Endodermal cell (in vitro differentiated cells): ENCODE results near the gene ZFAND2B. TPM values are rescaled to one million over a fixed set of nuclear protein-coding genes. Genes with fewer than 3 reads are reported as not detected.
A peak's percentile ranks its signal among the peaks of the same experiment; 100 is the strongest.

Experiments used
- DNase-seq: peaks from one replicate; pipeline ENCODE4 v3.0.0-alpha.2; 2017
- H3K27ac ChIP-seq: 2 replicates; pipeline ENCODE4 v1.5.1; 2013; ENCODE audit warnings: mild to moderate bottlenecking, low read depth, low read length, moderate library complexity
- H3K27me3 ChIP-seq: 2 replicates; pipeline ENCODE4 v1.6.1; 2013; ENCODE audit warnings: mild to moderate bottlenecking, low read length, moderate library complexity; ENCODE audit not compliant: insufficient read depth, control insufficient read depth, poor library complexity, severe bottlenecking
- H3K36me3 ChIP-seq: 2 replicates; pipeline ENCODE4 v1.7.0; 2013; ENCODE audit warnings: mild to moderate bottlenecking, low read length, moderate library complexity; ENCODE audit not compliant: control insufficient read depth, insufficient read depth
- H3K4me1 ChIP-seq: one replicate; pipeline ENCODE4 v1.7.0; 2013; ENCODE audit warnings: low read length; ENCODE audit not compliant: control insufficient read depth, insufficient read depth
- H3K4me3 ChIP-seq: 2 replicates; pipeline ENCODE4 v1.5.1; 2013; ENCODE audit warnings: mild to moderate bottlenecking, low read length, moderate library complexity
- H3K9ac ChIP-seq: 2 replicates; pipeline ENCODE4 v1.6.1; 2013; ENCODE audit warnings: mild to moderate bottlenecking, low read length, moderate library complexity; ENCODE audit not compliant: poor library complexity, severe bottlenecking; ENCODE audit errors: extremely low read depth
- H3K9me3 ChIP-seq: 2 replicates; pipeline ENCODE4 v1.6.1; 2013; ENCODE audit warnings: mild to moderate bottlenecking, low read length, moderate library complexity; ENCODE audit not compliant: control insufficient read depth
- H3K27ac Mint-ChIP-seq: 2 replicates; pipeline ENCODE4 v1.8.0; 2020; ENCODE audit warnings: mixed read lengths
- H3K27me3 Mint-ChIP-seq: 2 replicates; pipeline ENCODE4 v1.8.0; 2021; ENCODE audit warnings: mild to moderate bottlenecking, mixed read lengths; ENCODE audit not compliant: insufficient read depth
- H3K36me3 Mint-ChIP-seq: 2 replicates; pipeline ENCODE4 v1.8.0; 2020; ENCODE audit warnings: low read depth, mixed read lengths
- H3K4me1 Mint-ChIP-seq: 2 replicates; pipeline ENCODE4 v1.8.0; 2020; ENCODE audit warnings: mixed read lengths
- H3K4me3 Mint-ChIP-seq: 2 replicates; pipeline ENCODE4 v1.8.0; 2020; ENCODE audit warnings: mild to moderate bottlenecking, moderate library complexity, mixed read lengths
- H3K9me3 Mint-ChIP-seq: 2 replicates; pipeline ENCODE4 v1.8.0; 2020; ENCODE audit warnings: mild to moderate bottlenecking, mixed read lengths
- WGBS, 2 experiments: methylation state at CpG; one replicate each; pipeline versions ENCODE4 v1.1.5 to v1.1.7; 2013; ENCODE audit warnings: missing lambda C conversion rate in 2 of 2, mixed read lengths in 1 of 2; ENCODE audit not compliant: insufficient coverage in 1 of 2, insufficient read length in 1 of 2; 5-methylcytosine and 5-hydroxymethylcytosine counted together
- total RNA-seq, 2 donors: library from RNA; stranded (reverse); fragmentation: NEBNext Ultra II Directional in 1 of 2; extraction: Animal tissue kit (Norgen Biotek cat#: 25700) in 1 of 2; gene quantifications; 2 replicates in 1 of 2; 3 replicates in 1 of 2; pipeline ENCODE4 v1.2.1, GENCODE V29; 2021
- TF ChIP-seq, protein P1 (sequence below): fragments of 200-600 bp; sonication (generic); conservative IDR thresholded peaks from 2 replicates; pipeline ENCODE4 v1.5.0; 2021; ENCODE audit warnings: antibody characterized with exemption, mild to moderate bottlenecking

Gene ZFAND2B
- total RNA-seq, 2 donors from 2014 or later = 21.7 to 22.5 TPM

DNA sequence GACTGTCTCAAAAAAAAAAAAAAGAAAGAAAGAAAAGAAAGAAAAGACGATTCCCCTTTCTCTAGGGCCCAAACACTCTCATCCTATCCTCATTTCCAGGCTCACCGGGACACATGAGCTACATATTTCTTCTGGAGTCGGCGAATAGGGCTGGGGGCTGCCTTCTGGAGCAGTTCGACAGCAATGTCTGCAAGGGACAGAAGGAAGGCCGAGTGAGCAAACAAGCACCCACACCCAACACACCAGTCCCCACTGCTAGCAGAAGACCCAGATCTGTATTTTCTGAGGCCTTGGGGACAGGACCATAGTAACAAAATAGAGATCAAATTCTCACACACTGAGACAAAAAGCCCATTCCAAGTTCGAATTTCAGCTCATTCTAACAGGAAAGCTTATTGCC lies 31.1 kb upstream of the ZFAND2B start:
- no peaks in the 10 kb centered on the region for H3K27me3 Mint-ChIP-seq
- H3K4me3 Mint-ChIP-seq = peak overlapping the region; percentile 76
- H3K4me1 Mint-ChIP-seq = peaks cover 21% of the 10 kb centered on the region
- H3K9ac ChIP-seq = no peak overlapping the region
- H3K36me3 ChIP-seq = peaks cover 40% of the 10 kb centered on the region
- no peak overlapping the region for H3K27ac Mint-ChIP-seq
- no peaks in the 10 kb centered on the region for H3K9me3 ChIP-seq
- peak overlapping the region; percentile 96 for H3K4me3 ChIP-seq
- TF ChIP-seq, protein P1, sequence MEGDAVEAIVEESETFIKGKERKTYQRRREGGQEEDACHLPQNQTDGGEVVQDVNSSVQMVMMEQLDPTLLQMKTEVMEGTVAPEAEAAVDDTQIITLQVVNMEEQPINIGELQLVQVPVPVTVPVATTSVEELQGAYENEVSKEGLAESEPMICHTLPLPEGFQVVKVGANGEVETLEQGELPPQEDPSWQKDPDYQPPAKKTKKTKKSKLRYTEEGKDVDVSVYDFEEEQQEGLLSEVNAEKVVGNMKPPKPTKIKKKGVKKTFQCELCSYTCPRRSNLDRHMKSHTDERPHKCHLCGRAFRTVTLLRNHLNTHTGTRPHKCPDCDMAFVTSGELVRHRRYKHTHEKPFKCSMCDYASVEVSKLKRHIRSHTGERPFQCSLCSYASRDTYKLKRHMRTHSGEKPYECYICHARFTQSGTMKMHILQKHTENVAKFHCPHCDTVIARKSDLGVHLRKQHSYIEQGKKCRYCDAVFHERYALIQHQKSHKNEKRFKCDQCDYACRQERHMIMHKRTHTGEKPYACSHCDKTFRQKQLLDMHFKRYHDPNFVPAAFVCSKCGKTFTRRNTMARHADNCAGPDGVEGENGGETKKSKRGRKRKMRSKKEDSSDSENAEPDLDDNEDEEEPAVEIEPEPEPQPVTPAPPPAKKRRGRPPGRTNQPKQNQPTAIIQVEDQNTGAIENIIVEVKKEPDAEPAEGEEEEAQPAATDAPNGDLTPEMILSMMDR = no peak
- H3K9me3 Mint-ChIP-seq = no peaks in the 10 kb centered on the region
- no peaks in the 10 kb centered on the region for H3K27me3 ChIP-seq
- H3K4me1 ChIP-seq = no peaks in the 10 kb centered on the region
- DNase-seq = no peak
- WGBS, 2 experiments = 89 to 100% methylated on average over 1 to 7 of the region's 7 CpGs
- peaks cover 15% of the 10 kb centered on the region for H3K36me3 Mint-ChIP-seq
- H3K27ac ChIP-seq = no peak overlapping the region

DNA sequence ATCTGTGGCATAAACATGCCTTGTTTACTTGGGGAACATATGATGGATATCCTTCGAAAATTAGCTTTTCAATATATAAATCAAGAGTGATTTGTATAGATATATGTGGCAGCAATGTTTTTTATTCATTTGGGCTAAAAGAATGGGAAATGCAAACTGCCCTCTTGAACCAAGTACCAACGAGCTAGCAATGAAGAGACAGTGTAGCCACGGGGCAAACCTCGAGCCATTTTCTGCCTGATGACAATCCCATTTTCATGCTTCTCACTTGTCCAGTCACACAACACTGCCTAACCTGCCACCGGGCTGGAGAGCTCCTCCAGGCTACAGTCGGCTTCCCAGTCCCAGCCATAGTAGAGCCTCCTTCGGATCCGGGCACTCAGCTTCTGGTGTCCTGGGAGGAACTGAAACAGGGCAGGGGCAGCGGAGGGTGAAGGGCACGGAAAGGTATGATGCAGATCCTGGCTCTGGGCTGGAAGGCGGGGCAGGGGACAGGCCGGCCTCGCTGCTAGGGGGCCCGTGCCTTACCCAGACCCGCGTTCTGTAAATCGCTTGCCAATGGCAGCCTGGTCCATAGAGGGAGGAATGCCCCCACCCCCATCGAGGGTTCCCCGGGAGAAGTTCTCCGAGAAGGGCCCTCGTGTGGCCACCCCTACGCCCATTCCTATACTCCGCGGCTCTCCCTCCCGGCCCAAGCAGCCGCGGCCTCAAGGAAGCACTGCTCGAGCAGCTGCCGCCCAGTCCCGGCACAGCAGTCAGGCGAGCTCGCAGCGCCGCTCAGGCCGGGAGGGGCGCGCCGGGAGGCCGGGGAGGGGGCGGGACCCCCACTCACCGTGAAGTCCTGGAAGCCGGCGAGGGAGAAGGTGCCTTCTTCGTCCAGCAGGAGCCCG lies 30.4 kb upstream of the ZFAND2B start:
- Mint-ChIP-seq H3K4me1 (peaks cover 19% of the 10 kb centered on the region), H3K36me3 (peaks cover 22% of the 10 kb centered on the region), H3K27me3 (no peaks in the 10 kb centered on the region), H3K9me3 (no peaks in the 10 kb centered on the region), H3K27ac (peak overlapping the region; percentile 55), H3K4me3 (peak overlapping the region; percentile 76)
- H3K36me3 ChIP-seq = peaks cover 46% of the 10 kb centered on the region
- peak overlapping the region; percentile 96 for H3K4me3 ChIP-seq
- peak overlapping the region; percentile 25 for H3K9ac ChIP-seq
- TF ChIP-seq, protein P1 = peak; percentile 51
- DNase-seq = no peak
- 4 to 5% methylated on average over 18 to 45 of the region's 45 CpGs for WGBS, 2 experiments
- H3K27me3 ChIP-seq = no peaks in the 10 kb centered on the region
- H3K27ac ChIP-seq = peak overlapping the region; percentile 64
- no peaks in the 10 kb centered on the region for H3K4me1 ChIP-seq
- H3K9me3 ChIP-seq = no peaks in the 10 kb centered on the region

DNA sequence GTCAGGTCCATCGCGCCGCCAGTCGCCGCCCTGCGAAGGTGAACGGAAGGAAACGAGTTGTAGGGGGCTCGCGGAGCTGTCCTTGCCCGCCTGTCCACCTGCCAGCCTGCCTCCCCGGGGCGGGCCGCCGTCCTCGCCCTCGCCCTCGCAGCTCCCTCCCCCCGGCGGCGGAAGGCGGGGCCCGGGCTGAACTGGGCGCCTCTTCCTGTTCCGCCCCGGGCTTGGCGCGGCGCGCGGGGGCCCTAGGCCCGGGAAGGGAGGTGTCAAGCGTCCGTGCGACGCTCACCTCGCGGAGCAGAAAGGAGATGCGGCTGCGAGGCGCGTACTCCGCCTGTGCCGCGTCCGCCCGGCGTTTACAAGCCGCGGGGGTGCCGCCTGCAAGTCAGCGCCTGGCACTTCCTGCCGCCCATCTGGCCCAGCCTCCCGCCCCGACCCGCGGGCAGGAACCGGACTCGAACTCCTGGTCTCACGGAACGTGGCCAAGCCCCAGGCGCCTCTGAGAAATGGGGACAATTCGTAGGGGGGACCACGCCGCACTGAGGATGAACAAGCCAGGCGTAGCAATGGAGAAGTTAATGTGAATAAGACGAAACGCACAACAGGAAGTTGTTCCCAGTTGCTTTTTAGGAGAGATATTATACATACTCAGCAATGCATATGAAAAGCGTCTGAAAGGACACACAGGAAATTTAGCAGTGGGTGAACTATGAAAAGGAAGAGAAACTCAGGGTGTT lies 29.6 kb upstream of the ZFAND2B start, which contains the start of gene CNPPD1:
Gene CNPPD1 (minus strand): TSS at position 108 of the 734 bp plus-strand sequence. CDS start 97 bp downstream, at position 11.
- Histone ChIP-seq H3K27me3 (no peaks in the 10 kb centered on the region), H3K4me3 (peak within 1 kb of the TSS; percentile 96), H3K27ac (peak within 1 kb of the TSS; percentile 78), H3K9me3 (no peaks in the 10 kb centered on the region), H3K36me3 (peaks cover 55% of the 10 kb centered on the region), H3K9ac (peak within 1 kb of the TSS; percentile 63), H3K4me1 (no peaks in the 10 kb centered on the region)
- H3K4me3 Mint-ChIP-seq = peak within 1 kb of the TSS; percentile 76
- peak; percentile 92 for DNase-seq
- H3K9me3 Mint-ChIP-seq = no peaks in the 10 kb centered on the region
- peaks cover 29% of the 10 kb centered on the region for H3K36me3 Mint-ChIP-seq
- peak within 1 kb of the TSS; percentile 95 for H3K27ac Mint-ChIP-seq
- H3K4me1 Mint-ChIP-seq = peaks cover 19% of the 10 kb centered on the region
- no peaks in the 10 kb centered on the region for H3K27me3 Mint-ChIP-seq
- 0% methylated on average over 9 to 69 of the region's 69 CpGs for WGBS, 2 experiments
- TF ChIP-seq, protein P1 = peak; percentile 2
